HG02588 (cell line): Measurements from ENCODE around the gene MOGAT2.

Experiments used
- ATAC-seq: cut with Tn5 transposase; IDR thresholded peaks from one replicate; pipeline ENCODE4 v1.9.1; 2021; ENCODE audit warnings: mild to moderate bottlenecking, moderate library complexity; ENCODE audit not compliant: unreplicated experiment

MOGAT2 gene

GRCh38 chr11:75776546-75776945 lies 58.9 kb downstream of the MOGAT2 start:
- no peak for ATAC-seq

DNA sequence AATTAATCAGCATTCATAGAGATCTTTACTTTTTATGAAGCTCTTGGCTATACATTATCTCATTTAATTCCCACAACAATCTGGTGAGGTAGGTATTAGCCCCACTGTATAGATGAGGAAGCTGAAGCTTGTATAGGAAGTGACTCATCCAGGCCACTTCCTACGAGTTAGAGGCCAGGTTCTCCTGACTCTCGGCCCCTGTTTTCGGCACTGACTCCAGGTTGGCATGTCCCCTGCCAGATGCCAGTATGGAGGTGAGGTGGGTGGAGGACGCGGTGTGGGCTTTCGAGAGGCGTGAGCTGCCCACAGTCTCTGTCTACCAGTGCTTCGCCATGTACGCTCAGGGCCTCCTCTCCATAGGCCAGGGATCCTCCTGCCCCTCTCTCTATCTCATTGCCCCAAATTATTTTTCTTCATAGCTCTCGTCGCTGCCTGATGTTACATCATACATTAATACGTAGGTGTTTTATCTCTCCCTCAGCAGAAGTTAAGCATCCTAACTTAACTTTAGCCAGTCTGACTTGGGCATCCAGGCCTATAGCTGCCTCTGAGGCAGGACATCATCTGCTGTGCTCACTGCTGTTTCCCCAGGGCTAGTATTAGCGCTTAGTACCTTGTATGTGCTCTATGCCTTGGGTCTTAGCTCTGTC lies 59.9 kb downstream of the MOGAT2 start:
- no peak for ATAC-seq

DNA sequence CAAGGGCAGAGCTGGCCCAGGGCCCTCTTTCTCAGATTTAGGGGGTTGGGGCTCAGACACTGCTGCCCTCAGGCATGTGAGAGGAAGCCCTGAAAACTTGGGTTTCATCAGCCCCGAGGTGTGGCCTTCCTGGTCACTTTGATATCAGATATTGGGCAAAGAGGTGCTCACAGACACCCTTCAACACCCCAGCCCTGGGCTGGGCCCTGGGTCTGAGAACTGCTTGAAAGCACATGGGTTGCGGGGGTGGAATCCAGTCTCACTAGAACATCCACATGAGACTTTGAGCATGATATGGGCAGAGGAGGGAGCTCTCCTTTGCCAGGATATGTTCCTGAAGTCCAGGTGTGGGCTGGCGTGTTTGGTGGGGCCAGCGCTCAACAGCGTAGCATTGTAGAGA lies 61.3 kb downstream of the MOGAT2 start:
- no peak for ATAC-seq

- no peak for ATAC-seq
Measured at GRCh38 chr11:75779960-75780359, 62.3 kb downstream of the MOGAT2 start.

- ATAC-seq: no peak
Measured at GRCh38 chr11:75780888-75781287, 63.2 kb downstream of the MOGAT2 start.

- ATAC-seq: no peak
Measured at GRCh38 chr11:75781296-75781695, 63.7 kb downstream of the MOGAT2 start.

- ATAC-seq: no peak
Measured at GRCh38 chr11:75781831-75782230, 64.2 kb downstream of the MOGAT2 start.
